HG02970 (cell line): ENCODE data around the gene RCAN1.
"Not testable (repeated sequence)": the region's sequence is repeated elsewhere in the genome, so short reads cannot be mapped to it uniquely, and the experiment has no call there.

ENCODE experiments used
- ATAC-seq: cut with Tn5 transposase; IDR thresholded peaks from one replicate; pipeline ENCODE4 v1.9.1; 2021; ENCODE audit warnings: mild to moderate bottlenecking, moderate library complexity, moderate number of reproducible peaks; ENCODE audit not compliant: unreplicated experiment, low FRiP score

RCAN1 gene

DNA sequence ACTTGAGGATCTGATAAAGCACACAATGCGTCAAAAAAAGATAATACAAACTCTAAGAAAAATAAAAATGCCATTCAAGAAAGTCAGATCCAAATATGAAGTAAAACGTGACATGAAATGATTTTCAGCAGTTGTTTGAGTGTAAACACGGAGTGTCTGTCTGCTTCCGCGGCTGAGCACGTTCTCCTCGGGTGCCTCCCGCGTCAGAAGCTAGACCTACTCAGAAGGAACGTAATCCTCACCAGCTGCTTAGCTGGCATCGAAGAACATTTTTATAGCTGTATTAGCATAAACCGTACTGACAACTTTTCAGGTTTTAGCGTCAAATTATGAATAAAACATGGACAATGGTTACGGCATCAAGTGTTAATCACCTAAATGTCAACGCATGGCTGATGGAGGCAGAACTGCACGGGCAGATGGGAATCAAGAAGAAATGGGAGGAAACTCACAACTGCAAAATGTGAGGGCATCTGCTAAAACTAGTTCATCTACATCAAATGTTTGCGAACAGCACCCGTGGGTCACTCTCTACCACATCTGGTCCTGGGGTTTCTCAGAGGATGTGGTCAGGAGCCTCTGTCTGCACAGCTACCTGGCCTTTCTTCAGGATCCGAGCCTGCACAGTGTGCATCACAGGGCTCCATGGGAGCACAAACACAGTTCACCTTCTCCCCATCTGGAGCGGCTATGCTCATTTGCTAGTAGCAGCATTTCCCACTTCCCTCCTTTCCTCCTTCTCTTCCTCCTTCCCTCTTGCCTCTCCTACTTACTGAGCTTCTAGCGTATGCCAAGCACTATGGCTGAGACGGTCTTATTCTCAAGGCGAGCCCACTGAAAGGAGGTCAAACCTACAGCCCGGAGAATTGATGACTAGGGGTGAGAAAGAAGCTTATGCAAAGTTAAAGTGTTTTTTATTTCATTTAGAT lies 40.0 kb downstream of the RCAN1 start:
- no peak for ATAC-seq

DNA sequence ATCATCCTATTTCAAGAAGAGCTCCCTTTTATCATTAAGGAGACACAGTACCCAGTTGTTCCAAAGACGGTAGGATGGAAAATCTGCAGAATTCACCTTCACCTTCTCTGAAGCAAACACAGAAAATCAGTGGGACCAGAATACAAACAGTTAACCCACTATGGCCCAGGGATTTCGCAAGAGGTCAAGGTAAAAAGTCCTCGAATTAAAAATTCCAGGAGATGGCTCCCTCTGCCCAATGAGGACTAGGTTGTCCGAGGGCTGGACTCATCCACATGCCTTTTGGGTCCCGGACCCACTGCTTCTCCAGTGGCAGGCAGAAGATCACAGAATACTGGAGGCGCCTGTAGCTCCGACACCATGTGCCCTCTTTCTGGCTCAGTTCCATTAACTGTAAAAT lies 42.9 kb downstream of the RCAN1 start:
- ATAC-seq, result no peak

DNA sequence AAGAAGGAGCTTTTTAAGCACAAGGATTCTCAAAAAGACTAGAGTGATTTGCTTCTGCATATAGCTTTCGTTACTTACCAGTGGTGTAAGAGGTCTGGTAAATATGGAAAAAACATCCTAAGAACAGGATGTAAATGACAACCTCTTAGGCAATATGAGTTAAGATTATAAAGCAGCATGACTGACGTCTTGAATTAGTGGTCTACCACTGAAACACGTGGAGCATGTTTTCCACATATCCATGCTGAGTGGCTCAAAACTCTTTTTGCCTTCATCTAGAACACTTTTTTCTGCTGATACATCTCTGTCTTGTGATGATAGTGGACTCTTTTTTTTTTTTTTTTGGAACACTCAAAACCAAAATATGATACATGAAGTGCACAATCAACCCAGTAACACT lies 44.6 kb downstream of the RCAN1 start:
- ATAC-seq, result no peak

DNA sequence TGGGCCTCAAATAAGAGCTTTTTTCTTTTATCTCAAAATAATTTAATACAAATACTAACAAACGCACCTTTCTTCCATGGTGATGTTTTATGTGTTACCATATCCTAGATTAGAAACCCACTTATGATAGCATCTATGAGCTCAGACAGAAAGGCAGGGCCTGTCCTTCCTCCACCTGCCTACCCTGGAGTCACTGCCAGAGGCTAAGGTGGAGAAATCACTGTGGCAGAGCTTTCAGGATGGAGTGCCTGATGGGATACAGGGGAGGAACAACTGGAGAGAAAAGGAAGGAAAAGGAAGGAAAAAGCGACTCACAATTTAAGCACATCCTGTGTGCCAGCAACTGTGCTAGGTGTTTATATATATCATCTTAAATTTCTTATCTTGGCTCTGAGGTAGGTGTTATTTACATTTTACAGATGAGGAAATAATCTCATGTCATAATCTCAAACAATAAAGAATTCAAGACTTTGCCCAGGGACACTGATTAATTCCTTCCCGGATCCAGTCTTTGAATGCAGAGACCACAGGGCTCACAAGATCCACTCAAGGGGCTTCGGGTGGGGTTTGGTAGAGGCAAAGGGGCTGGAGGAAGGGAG lies 45.4 kb downstream of the RCAN1 start:
- ATAC-seq, result no peak

DNA sequence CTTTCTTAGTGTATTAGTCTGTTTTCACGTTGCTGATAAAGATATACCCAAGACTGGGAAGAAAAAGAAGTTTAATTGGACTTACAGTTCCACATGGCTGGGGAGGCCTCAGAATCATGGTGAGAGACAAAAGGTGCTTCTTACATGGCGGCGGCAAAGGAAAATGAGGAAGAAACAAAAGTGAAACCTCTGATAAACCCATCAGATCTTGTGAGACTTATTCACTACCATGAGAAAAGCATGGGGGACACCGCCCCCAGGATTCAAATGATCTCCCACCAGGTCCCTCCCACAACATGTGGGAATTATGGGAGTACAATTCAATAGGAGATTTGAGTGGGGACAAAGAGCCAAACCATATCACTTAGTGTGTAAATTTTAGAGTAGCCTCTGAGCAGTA lies 46.1 kb downstream of the RCAN1 start:
- not testable (repeated sequence) for ATAC-seq

DNA sequence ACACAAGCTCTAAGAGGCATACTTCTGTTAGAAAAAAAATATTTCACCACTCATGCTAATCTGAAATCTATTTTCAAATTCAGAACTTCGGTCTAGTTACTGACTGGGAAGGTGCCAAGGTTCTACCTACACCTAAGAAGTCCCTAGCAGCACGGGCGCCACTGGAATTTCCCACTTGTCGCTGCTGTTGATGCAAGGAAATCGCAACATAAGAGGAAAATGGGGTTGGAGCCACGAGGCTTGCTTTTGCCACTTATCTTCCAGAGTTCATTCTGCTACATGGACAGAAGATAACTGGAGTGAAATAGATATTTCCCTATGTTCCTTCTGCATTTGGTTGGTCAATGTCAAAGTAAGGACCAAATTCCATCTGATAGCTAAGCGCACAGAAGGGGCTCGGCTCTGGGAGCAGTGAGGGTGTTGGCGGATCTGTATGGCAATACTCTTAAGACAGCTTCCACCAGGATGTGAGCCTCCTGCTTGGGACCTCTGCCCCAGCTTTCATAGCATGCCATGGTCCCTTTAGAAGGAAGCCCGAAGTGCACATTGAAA lies 47.2 kb downstream of the RCAN1 start:
- ATAC-seq, result no peak

DNA sequence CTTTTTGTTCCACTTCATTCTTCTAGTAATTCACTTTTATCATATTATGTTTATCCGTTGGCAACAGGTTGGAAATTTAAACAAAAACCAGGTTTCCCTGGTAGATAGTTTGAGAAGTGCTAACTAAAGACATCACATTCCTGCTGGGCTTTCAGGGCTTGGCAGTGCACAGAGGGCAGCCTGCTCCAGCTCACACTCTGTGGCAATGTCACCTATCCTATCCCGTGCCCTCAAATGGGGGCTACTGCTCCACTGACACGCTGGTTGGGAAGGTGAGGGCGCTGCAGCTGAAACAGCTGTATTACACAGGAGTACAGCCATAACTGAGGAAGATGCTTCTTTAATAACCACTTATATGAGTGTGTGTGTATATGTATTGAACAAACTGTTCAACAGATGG lies 49.7 kb downstream of the RCAN1 start:
- no peak for ATAC-seq

DNA sequence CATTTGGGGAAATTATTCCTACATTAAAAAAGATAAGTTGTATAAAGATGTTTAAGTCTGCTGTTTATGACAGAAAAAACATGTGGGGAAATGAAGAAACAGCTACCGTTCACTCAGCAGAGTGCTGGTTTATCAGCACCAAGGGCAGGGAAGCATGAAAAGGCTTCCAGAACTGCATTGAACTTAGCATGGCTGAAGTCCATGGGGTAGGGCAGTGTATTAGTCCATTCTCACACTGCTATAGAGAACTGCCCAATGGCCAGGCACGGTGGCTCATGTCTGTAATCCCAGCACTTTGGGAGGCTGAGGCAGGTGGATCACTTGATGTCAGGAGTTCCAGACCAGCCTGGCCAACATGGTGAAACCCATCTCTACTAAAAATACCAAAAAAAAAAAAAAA lies 51.5 kb downstream of the RCAN1 start:
- not testable (repeated sequence) for ATAC-seq

DNA sequence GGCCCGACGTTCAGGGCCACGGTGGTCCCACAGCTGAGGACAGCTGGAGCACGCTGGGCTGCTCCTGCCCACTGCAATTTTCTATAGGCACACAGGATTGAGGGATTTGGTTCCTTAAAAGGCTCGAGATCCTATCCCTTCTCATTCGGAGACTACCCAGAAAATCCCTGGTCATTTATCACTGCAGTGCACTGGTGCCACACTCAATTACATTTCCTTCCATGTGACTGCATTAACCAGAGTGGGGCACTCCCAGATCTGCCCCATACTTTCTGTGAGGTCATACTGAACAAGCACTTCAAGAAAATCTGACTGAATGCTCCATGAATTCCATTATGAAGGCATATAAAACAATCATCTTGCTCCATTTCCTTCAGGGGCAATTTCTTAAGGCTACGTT lies 53.1 kb downstream of the RCAN1 start:
- ATAC-seq, result no peak

DNA sequence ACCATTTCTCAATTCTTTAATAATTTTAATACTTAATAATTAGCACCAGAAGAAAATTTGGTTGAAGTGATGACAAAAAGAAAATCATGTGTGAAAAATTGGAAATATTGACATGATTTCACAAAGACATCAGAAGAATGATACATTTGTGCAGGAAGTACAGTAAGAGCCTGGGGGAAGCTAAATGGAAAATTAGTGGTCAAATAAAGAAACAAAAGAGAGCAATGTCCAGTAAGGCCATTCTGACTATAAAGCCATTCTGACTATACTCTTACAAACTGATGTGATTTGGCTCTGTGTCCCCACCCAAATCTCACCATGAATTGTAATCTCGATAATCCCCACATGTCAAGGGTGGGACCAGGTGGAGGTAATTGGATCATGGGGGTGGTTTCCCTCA lies 54.3 kb downstream of the RCAN1 start:
- ATAC-seq, result no peak

DNA sequence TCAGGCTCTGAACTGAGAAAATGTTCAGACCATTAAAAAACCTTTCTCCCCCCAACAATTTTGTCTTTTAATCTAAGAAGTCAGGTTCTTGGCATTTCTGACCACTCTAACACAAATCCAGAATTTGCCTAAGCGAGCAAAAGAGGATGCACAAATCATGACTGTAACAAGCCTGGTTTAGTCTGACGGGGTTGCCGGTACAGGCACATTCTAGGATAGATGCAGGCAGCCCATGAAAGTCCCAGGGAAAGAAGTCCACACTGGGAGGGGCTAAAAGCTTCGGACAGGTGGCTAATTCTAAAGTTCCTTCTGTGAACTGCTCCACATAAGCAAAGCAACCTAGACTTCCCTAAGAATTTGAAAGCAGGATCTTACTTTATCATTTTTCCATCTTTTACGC lies 54.9 kb downstream of the RCAN1 start:
- no peak for ATAC-seq

DNA sequence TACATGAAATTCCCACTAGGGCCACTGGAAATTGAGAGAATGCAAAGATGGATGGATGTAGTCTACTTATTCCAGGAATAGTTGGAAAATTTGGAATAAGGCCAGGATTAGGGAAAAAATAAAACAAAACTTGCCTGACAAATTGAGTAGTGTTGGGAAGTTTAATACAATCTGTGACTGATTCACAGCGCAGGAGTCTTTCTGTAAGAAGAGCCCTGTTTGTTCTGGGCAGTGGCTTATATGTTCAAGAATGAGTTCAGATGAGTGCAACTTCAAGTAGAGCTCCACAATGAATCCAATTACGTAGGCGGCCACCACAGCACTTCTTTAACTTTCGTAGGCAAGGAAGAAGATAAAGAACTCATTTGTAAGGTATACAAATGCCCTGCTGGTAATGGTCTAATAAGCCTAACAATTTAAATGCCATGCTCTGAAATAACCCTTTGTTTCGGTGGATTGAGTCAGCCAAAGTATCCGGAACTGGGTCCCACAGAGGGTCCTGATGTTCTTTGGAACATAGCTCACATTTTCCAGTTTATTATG lies 55.8 kb downstream of the RCAN1 start:
- no peak for ATAC-seq

DNA sequence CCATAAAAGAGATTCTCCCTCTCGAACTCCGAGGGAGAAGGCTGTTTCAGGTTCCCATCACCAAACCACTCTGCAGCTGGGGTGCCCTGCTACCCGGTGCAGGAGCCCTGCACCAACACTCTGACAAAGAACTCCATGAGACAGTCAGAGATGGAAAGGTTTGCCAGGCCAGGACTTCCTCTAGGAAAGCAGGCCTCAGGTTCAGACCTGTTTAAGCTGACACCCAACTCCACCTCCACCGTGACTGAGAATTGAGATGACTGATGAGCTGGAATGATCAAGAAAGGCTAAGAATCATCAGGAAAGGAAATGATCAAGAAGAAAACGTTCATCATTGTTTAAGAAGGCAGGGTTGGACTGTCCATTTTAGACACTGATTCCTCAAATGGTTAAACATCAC lies 56.7 kb downstream of the RCAN1 start:
- no peak for ATAC-seq

DNA sequence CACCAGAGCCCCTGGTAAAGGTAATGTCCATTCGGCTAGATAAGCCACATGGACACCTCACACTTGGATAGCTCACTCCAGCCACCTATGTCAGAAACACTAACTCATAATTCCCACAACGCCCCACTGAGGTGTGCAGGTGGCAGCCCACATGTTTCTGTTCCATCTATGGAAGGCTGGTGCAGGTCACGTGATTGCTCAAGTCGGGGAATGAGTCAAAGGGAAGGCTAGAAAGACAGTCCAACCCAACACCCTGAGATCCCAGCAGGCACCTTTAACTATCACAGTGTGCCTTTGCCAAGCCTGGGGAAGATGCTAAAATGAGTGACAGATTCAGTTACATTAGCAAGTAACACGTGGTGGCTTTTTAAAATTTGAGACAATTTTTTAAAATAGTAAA lies 57.7 kb downstream of the RCAN1 start:
- no peak for ATAC-seq

DNA sequence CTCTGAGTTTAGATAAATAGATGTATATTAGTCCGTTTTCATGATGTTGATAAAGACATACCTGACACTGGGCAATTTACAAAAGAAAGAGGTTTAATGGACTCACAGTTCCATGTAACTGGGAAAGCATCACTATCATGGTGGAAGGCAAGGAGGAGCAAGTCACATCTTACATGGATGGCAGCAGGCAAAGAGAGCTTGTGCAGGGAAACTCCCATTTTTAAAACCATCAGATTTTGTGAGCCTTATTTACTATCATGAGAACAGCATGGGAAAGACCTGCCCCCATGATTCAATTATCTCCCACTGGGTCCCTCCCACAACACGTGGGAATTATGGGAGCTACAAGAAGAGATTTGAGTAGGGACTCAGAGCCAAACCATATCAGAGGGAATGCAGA lies 60.2 kb downstream of the RCAN1 start:
- not testable (repeated sequence) for ATAC-seq

DNA sequence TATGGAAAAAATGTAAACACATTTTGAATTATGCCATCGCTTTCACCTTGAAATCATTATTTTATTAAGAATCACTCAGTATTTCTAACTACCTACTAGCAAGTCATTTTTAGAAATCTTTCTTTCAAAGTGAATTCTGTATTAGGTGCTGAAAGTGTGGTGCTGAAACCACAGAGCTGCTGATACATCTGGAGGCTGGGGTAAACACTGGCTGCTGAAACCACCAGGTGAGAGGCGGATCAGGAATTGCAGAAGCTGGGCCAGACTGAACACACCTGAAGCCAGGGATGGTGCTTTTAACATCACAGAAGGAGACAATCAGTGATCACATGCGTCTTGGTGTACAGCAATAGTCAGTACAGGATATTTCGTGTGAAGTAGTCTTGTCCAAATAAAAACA lies 60.7 kb downstream of the RCAN1 start:
- no peak for ATAC-seq

DNA sequence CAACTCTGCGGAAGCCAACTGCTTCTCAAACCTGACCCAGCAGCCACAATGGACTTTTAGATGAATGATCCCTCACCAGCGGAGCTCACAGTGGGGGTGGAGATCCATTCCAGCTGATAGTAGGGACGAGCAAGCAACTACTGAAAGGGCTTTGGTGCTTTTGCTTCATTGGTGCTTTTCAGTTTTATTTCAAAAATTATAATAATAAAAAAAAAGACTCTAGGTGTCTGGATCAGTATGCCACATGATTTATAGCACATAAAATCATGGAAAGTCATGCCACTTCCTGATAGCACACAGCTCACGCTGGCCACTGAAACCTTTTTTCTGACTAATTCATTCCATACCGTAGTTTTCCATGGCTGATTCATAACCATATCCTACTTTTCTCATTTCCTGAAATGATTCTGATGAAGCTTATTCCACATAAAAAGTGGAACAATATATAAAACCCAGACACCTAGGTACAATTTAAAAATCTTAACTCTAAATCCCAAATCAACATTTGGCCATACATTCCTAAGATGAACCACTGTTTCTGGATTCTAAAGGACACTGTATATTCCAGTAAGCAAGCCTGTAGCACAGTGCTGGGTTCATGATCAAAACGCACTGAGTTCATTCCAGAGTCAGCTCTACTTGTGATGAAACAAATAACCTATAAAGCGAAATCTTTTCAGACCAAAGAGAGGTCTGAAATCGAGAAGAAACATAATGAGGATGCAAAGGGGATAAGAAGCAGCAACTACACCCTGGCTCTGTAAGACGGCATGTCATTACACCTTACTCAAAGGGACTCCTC lies 61.6 kb downstream of the RCAN1 start:
- ATAC-seq, result no peak

DNA sequence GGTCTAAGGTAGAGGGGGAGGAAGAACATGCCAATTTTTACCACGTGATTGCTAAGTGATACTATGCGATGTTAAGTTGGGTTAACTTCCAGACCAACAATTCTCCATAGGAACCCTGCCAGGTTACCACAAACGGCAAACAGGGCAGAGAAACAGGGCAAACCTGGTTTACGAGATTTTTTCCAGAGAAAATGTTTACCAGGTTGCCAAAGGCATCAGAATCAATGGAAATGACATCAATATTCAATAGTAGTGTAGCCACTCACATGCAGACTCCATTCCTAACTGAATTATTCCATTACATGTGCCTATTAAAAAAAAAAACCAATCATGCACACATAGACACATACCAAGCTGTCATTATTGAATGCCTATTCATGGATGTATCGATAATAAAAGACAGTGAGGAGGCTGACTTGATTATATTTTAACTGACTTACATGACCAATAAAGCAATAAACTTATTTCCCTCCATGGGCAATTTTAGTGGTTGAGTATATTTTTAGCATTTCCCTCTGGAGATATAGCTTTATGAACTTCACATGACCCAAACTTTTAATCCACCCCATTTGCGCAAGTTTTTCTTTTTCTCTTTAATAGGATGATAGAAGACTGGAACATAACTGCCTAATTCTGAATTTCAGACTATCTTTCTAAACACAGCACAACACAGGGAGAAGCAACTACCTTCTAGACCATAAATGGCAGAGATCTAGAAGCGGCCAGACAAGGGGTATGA lies 62.4 kb downstream of the RCAN1 start:
- ATAC-seq, result no peak

DNA sequence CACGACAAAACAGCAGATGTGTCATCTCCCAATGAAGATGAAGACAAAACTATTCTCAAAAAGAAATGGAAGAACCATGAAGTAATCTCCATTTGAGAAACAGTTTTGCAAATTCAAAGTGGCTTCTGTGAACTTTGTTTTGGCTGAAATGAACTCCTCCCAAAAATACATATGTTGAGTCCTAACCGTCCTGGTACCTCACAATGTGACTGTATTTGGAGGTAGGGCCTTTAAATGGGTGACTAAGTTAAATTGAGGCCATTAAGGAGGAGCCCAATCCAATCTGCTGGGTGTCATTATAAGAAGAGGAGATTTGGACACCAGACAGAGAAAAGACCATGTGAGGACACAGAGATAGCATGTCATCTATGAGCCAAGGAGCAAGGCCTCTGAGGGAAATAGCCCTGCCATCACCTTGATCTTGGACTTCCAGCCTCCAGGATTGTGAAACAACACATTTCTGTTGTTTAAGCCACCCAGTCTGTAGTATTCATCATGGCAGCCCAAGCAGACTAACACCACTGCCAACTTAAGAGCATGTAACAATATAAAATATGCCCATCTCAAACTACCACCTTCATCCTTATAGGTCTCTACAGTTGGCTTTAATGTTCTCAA lies 64.6 kb downstream of the RCAN1 start:
- no peak for ATAC-seq
